Measurements from ENCODE around the gene VRK2. TPM values are rescaled to one million over a fixed set of nuclear protein-coding genes. Genes with fewer than 3 reads are reported as not detected.

VRK2 gene
- 10 to 100 TPM; 11.1 to 18.3 (median 15.1) TPM for total RNA-seq

GRCh38 chr2:58046585-58047372, at the start of gene VRK2:
TSS of gene VRK2 (plus strand) at chr2:58046806. CDS start at chr2:58048832, 2,026 bp downstream.
- TF ChIP-seq CTCF (IDR thresholded peaks at IDR 0.05) (no peak), POLR2A (IDR thresholded peaks at IDR 0.05) (peak; percentile 41 to 78), EP300 (IDR thresholded peaks at IDR 0.05) (no peak), POLR2AphosphoS5 (IDR thresholded peaks at IDR 0.05) (peak in 2 of 3 donors; percentile 72 to 79)
- peaks cover 25% of the 10 kb centered on the region for H3K4me1 ChIP-seq
- H3K27ac ChIP-seq: peak within 1 kb of the TSS; percentile 96
- peak within 1 kb of the TSS; percentile 68 for H3K4me3 ChIP-seq
- H3K36me3 ChIP-seq: no peaks in the 10 kb centered on the region
- 2% methylated on average over 32 of the region's 76 CpGs for WGBS
- DNase-seq (ENCODE audit: low spot score in 2 of 2): peak; percentile 89 to 91
- H3K27me3 ChIP-seq: no peaks in the 10 kb centered on the region
- no peaks in the 10 kb centered on the region for H3K9me3 ChIP-seq

GRCh38 chr2:58006256-58006951, 40.2 kb upstream of the VRK2 start:
- Histone ChIP-seq H3K4me3 (no peak overlapping the region), H3K36me3 (no peaks in the 10 kb centered on the region), H3K4me1 (no peaks in the 10 kb centered on the region), H3K27ac (no peak overlapping the region), H3K9me3 (no peaks in the 10 kb centered on the region), H3K27me3 (no peaks in the 10 kb centered on the region)
- DNase-seq (ENCODE audit: low spot score in 2 of 2): no peak
- WGBS: 89% methylated on average over 2 of the region's 2 CpGs
- TF ChIP-seq CTCF (IDR thresholded peaks at IDR 0.05) (no peak), POLR2AphosphoS5 (IDR thresholded peaks at IDR 0.05) (no peak), EP300 (IDR thresholded peaks at IDR 0.05) (no peak), POLR2A (IDR thresholded peaks at IDR 0.05) (no peak)

- Histone ChIP-seq H3K27me3 (no peaks in the 10 kb centered on the region), H3K4me1 (no peaks in the 10 kb centered on the region), H3K27ac (no peak overlapping the region), H3K4me3 (no peak overlapping the region), H3K9me3 (no peaks in the 10 kb centered on the region), H3K36me3 (no peaks in the 10 kb centered on the region)
- no peak for DNase-seq (ENCODE audit: low spot score in 2 of 2)
- 79% methylated on average over 1 of the region's 1 CpG for WGBS
- no peak for TF ChIP-seq EP300 (IDR thresholded peaks at IDR 0.05)
- TF ChIP-seq CTCF (IDR thresholded peaks at IDR 0.05): no peak
- no peak for TF ChIP-seq POLR2AphosphoS5 (IDR thresholded peaks at IDR 0.05)
- no peak for TF ChIP-seq POLR2A (IDR thresholded peaks at IDR 0.05)
These were observed 39.7 kb upstream of the VRK2 start for GRCh38 chr2:58006952-58007284.

GRCh38 chr2:58010599-58010998, 36.0 kb upstream of the VRK2 start:
- Histone ChIP-seq H3K4me1 (no peaks in the 10 kb centered on the region), H3K36me3 (no peaks in the 10 kb centered on the region), H3K27me3 (no peaks in the 10 kb centered on the region), H3K27ac (no peak overlapping the region), H3K9me3 (no peaks in the 10 kb centered on the region), H3K4me3 (no peak overlapping the region)
- no peak for DNase-seq (ENCODE audit: low spot score in 2 of 2)
- WGBS: 83% methylated on average over 1 of the region's 1 CpG
- no peak for TF ChIP-seq POLR2A (IDR thresholded peaks at IDR 0.05)
- TF ChIP-seq EP300 (IDR thresholded peaks at IDR 0.05): no peak
- no peak for TF ChIP-seq CTCF (IDR thresholded peaks at IDR 0.05)
- no peak for TF ChIP-seq POLR2AphosphoS5 (IDR thresholded peaks at IDR 0.05)

- Histone ChIP-seq H3K4me1 (no peaks in the 10 kb centered on the region), H3K27me3 (no peaks in the 10 kb centered on the region), H3K36me3 (no peaks in the 10 kb centered on the region), H3K4me3 (no peak overlapping the region), H3K27ac (no peak overlapping the region), H3K9me3 (no peaks in the 10 kb centered on the region)
- no peak for DNase-seq (ENCODE audit: low spot score in 2 of 2)
- TF ChIP-seq POLR2A (IDR thresholded peaks at IDR 0.05) (no peak), CTCF (IDR thresholded peaks at IDR 0.05) (no peak), POLR2AphosphoS5 (IDR thresholded peaks at IDR 0.05) (no peak), EP300 (IDR thresholded peaks at IDR 0.05) (no peak)
- WGBS: 94% methylated on average over 1 of the region's 1 CpG
These were observed 27.4 kb upstream of the VRK2 start for GRCh38 chr2:58019229-58019628.
